Superior temporal gyrus (tissue), 1 donor: ENCODE measurements around the gene DCTD.
A peak's percentile ranks its signal among the peaks of the same experiment; 100 is the strongest.

Experiments used
- DNase-seq: peaks from one replicate; pipeline ENCODE4 v3.0.0-alpha.2; 2016; ENCODE audit errors: extremely low spot score

DCTD gene

GRCh38 chr4:182917182-182918043, at the start of gene DCTD:
TSS of gene DCTD (minus strand) at chr4:182917386. CDS start at chr4:182915568, 1,818 bp downstream.
- peak; percentile 69 for DNase-seq

GRCh38 chr4:182960746-182961145, 43.6 kb upstream of the DCTD start:
- DNase-seq: no peak

- no peak for DNase-seq
Measured at GRCh38 chr4:182960228-182960627, 43.0 kb upstream of the DCTD start.

GRCh38 chr4:182955411-182955810, 38.2 kb upstream of the DCTD start:
- no peak for DNase-seq

- no peak for DNase-seq
Measured at GRCh38 chr4:182944484-182945213, 27.5 kb upstream of the DCTD start.

GRCh38 chr4:182939680-182940079, 22.5 kb upstream of the DCTD start:
- no peak for DNase-seq

- DNase-seq: peak; percentile 69
Measured at GRCh38 chr4:182938205-182938645, 21.0 kb upstream of the DCTD start.

GRCh38 chr4:182937268-182938204, 20.4 kb upstream of the DCTD start:
- DNase-seq: no peak

- no peak for DNase-seq
Measured at GRCh38 chr4:182932651-182933050, 15.5 kb upstream of the DCTD start.

GRCh38 chr4:182931691-182932345, 14.6 kb upstream of the DCTD start:
- DNase-seq: no peak

- DNase-seq: no peak
Measured at GRCh38 chr4:182930889-182931288, 13.7 kb upstream of the DCTD start.

GRCh38 chr4:182929296-182929695, 12.1 kb upstream of the DCTD start:
- DNase-seq: no peak

GRCh38 chr4:182928061-182928460, 10.9 kb upstream of the DCTD start:
- DNase-seq: no peak

- no peak for DNase-seq
Measured at GRCh38 chr4:182927505-182927904, 10.3 kb upstream of the DCTD start.

- DNase-seq: no peak
Measured at GRCh38 chr4:182925855-182926254, 8.7 kb upstream of the DCTD start.

- DNase-seq: peak; percentile 75
Measured at GRCh38 chr4:182925298-182925757, 8.1 kb upstream of the DCTD start.

- no peak for DNase-seq
Measured at GRCh38 chr4:182924497-182924896, 7.3 kb upstream of the DCTD start.

- DNase-seq: no peak
Measured at GRCh38 chr4:182923796-182924340, 6.7 kb upstream of the DCTD start.

- DNase-seq: no peak
Measured at GRCh38 chr4:182923366-182923765, 6.2 kb upstream of the DCTD start.

- DNase-seq: peak; percentile 36
Measured at GRCh38 chr4:182922501-182923284, 5.5 kb upstream of the DCTD start.
